ENCODE measurements around the gene ELFN1. TPM values are rescaled to one million over a fixed set of nuclear protein-coding genes. Genes with fewer than 3 reads are reported as not detected.

Gene ELFN1
- polyA plus RNA-seq, 1 of the 3 experiments (the other 2 are of a cell fraction) = 0.05 TPM

DNA sequence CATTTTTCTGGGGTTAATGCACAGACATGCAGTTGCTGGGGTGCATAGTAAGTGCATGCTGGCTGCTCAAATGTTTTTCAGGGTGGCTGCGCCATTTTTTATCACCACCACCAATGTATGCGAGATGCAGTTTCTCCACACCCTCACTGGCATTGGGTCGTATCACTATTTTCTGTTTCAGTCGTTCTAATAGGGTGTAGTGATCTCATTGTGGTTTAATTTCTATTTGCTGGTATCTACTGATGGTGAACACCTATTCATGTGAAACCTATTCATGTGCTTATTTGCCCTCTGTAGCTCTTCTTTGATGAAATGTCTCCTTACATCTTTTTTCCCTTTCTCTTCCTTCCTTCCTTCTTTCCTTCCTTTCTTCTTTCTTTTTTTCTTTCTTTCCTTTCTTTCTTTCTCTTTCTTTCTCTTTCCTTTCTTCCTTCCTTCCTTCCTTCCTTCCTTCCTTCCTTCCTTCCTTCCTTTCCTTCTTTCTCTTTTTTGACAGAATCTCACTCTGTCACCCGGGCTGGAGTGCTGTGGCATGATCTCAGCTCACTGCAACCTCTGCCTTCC, 84.3 kb downstream of the ELFN1 start:
- no peak for DNase-seq
- no peaks in the 10 kb centered on the region; the same call in 1 of the 2 replicates for H3K27me3 ChIP-seq (ENCODE audit: insufficient read depth)
- H3K4me3 ChIP-seq (ENCODE audit: low read depth in 2 of 2, low read length in 1 of 2) = no peak overlapping the region
- no peak overlapping the region for H2AFZ ChIP-seq (ENCODE audit: low read depth)
- H3K27ac ChIP-seq (ENCODE audit: low read depth in 2 of 2, low read length in 1 of 2) = no peak overlapping the region
- no peak overlapping the region for H3K9ac ChIP-seq
- H4K20me1 ChIP-seq (ENCODE audit: insufficient read depth) = no peaks in the 10 kb centered on the region
- no peaks in the 10 kb centered on the region for H3K79me2 ChIP-seq (ENCODE audit: insufficient read depth)
- peaks cover 0 to 6% of the 10 kb centered on the region in 2 experiments; a peak in 1 of 4 replicates for H3K4me1 ChIP-seq (ENCODE audit: control insufficient read depth in 1 of 2, insufficient read depth in 2 of 2, low read depth in 1 of 2, low read length in 1 of 2)
- H3K9me2 ChIP-seq = no peaks in the 10 kb centered on the region
- no peaks in the 10 kb centered on the region for H3K36me3 ChIP-seq (replicated peaks in 1 of 2; ENCODE audit: control insufficient read depth in 1 of 2, insufficient read depth in 2 of 2, low read length in 1 of 2)
- no peaks in the 10 kb centered on the region for H3K9me3 ChIP-seq
- WGBS (ENCODE audit: low lambda C conversion rate) = 55% methylated on average over 5 of the region's 5 CpGs
- TF ChIP-seq FOSL2 (IDR thresholded peaks at IDR 0.05; ENCODE audit: borderline replicate concordance, low read depth) (no peak), RFX5 (IDR thresholded peaks at IDR 0.05; ENCODE audit: low read length) (no peak), TAF1 (IDR thresholded peaks at IDR 0.05; ENCODE audit: borderline replicate concordance, low read depth, low read length) (no peak), MEF2A (IDR thresholded peaks at IDR 0.05; ENCODE audit: borderline replicate concordance, low read depth) (no peak), TEAD4 (IDR thresholded peaks at IDR 0.05; ENCODE audit: borderline replicate concordance, insufficient read depth) (no peak), RXRA (IDR thresholded peaks at IDR 0.05; ENCODE audit: borderline replicate concordance, low read depth) (no peak), SMC3 (IDR thresholded peaks at IDR 0.05; ENCODE audit: low read depth, low read length) (no peak), SIN3A (IDR thresholded peaks at IDR 0.05; ENCODE audit: borderline replicate concordance, low read depth, low read length) (no peak), EZH2phosphoT487 (IDR thresholded peaks at IDR 0.05; ENCODE audit: borderline replicate concordance, low read depth) (no peak), CHD2 (IDR thresholded peaks at IDR 0.05; ENCODE audit: low read length, partially characterized antibody) (no peak), FOXM1 (IDR thresholded peaks at IDR 0.05; ENCODE audit: low read depth) (no peak)
- TF ChIP-seq, protein P1, sequence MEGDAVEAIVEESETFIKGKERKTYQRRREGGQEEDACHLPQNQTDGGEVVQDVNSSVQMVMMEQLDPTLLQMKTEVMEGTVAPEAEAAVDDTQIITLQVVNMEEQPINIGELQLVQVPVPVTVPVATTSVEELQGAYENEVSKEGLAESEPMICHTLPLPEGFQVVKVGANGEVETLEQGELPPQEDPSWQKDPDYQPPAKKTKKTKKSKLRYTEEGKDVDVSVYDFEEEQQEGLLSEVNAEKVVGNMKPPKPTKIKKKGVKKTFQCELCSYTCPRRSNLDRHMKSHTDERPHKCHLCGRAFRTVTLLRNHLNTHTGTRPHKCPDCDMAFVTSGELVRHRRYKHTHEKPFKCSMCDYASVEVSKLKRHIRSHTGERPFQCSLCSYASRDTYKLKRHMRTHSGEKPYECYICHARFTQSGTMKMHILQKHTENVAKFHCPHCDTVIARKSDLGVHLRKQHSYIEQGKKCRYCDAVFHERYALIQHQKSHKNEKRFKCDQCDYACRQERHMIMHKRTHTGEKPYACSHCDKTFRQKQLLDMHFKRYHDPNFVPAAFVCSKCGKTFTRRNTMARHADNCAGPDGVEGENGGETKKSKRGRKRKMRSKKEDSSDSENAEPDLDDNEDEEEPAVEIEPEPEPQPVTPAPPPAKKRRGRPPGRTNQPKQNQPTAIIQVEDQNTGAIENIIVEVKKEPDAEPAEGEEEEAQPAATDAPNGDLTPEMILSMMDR (IDR thresholded peaks at IDR 0.05) = no peak
- TF ChIP-seq, protein P2, sequence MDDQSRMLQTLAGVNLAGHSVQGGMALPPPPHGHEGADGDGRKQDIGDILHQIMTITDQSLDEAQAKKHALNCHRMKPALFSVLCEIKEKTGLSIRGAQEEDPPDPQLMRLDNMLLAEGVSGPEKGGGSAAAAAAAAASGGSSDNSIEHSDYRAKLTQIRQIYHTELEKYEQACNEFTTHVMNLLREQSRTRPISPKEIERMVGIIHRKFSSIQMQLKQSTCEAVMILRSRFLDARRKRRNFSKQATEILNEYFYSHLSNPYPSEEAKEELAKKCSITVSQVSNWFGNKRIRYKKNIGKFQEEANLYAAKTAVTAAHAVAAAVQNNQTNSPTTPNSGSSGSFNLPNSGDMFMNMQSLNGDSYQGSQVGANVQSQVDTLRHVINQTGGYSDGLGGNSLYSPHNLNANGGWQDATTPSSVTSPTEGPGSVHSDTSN (IDR thresholded peaks at IDR 0.05) = no peak
- TF ChIP-seq, protein P3, sequence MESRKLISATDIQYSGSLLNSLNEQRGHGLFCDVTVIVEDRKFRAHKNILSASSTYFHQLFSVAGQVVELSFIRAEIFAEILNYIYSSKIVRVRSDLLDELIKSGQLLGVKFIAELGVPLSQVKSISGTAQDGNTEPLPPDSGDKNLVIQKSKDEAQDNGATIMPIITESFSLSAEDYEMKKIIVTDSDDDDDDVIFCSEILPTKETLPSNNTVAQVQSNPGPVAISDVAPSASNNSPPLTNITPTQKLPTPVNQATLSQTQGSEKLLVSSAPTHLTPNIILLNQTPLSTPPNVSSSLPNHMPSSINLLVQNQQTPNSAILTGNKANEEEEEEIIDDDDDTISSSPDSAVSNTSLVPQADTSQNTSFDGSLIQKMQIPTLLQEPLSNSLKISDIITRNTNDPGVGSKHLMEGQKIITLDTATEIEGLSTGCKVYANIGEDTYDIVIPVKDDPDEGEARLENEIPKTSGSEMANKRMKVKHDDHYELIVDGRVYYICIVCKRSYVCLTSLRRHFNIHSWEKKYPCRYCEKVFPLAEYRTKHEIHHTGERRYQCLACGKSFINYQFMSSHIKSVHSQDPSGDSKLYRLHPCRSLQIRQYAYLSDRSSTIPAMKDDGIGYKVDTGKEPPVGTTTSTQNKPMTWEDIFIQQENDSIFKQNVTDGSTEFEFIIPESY (IDR thresholded peaks at IDR 0.05; ENCODE audit: borderline replicate concordance, low read depth) = no peak
- no peak overlapping the region for H3K4me2 ChIP-seq
- ChIA-PET POLR2A (interaction anchor here (0.7 kb wide), 1 partner anchor 1003 kb away, joined by 8 read pairs; no protein-coding TSS in a partner anchor), CTCF (no interaction called here)
- no peaks in the 10 kb centered on the region for H3F3A ChIP-seq (replicated peaks; ENCODE audit: insufficient read depth)
